Regular cardiac myocyte (primary cell): ENCODE results near the gene SYT3. TPM values are rescaled to one million over a fixed set of nuclear protein-coding genes. Genes with fewer than 3 reads are reported as not detected.

Source experiments
- total RNA-seq: library from RNA; depleted of rRNA; stranded (reverse); fragments of >200 nt; gene quantifications from 2 replicates; pipeline ENCODE4 v1.2.3, GENCODE V29; 2014

The SYT3 gene, protein sequence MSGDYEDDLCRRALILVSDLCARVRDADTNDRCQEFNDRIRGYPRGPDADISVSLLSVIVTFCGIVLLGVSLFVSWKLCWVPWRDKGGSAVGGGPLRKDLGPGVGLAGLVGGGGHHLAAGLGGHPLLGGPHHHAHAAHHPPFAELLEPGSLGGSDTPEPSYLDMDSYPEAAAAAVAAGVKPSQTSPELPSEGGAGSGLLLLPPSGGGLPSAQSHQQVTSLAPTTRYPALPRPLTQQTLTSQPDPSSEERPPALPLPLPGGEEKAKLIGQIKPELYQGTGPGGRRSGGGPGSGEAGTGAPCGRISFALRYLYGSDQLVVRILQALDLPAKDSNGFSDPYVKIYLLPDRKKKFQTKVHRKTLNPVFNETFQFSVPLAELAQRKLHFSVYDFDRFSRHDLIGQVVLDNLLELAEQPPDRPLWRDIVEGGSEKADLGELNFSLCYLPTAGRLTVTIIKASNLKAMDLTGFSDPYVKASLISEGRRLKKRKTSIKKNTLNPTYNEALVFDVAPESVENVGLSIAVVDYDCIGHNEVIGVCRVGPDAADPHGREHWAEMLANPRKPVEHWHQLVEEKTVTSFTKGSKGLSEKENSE
- total RNA-seq, result under 0.01 and 0.85 TPM in 2 replicates

GRCh38 chr19:50639121-50640112, at the start of gene SYT3:
Gene SYT3 (minus strand): TSS chr19:50639881. CDS start chr19:50637411, 2,470 bp downstream.

GRCh38 chr19:50649433-50650391, 10.0 kb upstream of the SYT3 start, which contains the start of gene C19orf81:
Gene C19orf81 (plus strand): TSS chr19:50649445. CDS start chr19:50649445, 0 bp downstream.

Other genes starting within 250 kb of the SYT3 start
- not detected in 2 replicates for gene SPIB, start 220.9 kb downstream of the SYT3 start, total RNA-seq
- gene MYBPC2, start 207.0 kb downstream of the SYT3 start, total RNA-seq, result not detected in 2 replicates
- gene EMC10, start 163.4 kb downstream of the SYT3 start, total RNA-seq, result 33.9 and 38.9 TPM in 2 replicates
- gene GARIN5A, start 163.0 kb downstream of the SYT3 start, total RNA-seq, result 0.28 TPM in 1 of 2 replicates, not detected in the other
- 16.6 and 37.2 TPM in 2 replicates for gene JOSD2, start 128.7 kb downstream of the SYT3 start, total RNA-seq
- gene ASPDH, start 126.0 kb downstream of the SYT3 start, total RNA-seq, result not detected in 2 replicates
- 0.38 and 0.85 TPM in 2 replicates for gene LRRC4B, start 71.4 kb downstream of the SYT3 start, total RNA-seq
- gene C19orf81, start 9.6 kb upstream of the SYT3 start, total RNA-seq, result not detected in 2 replicates
- gene SHANK1, start 79.9 kb upstream of the SYT3 start, total RNA-seq, result 2.9 and 7.6 TPM in 2 replicates
- gene CLEC11A, start 83.5 kb upstream of the SYT3 start, total RNA-seq, result 40.8 and 87.7 TPM in 2 replicates
- not detected in 2 replicates for gene GPR32, start 130.6 kb upstream of the SYT3 start, total RNA-seq
- not detected in 2 replicates for gene ACP4, start 150.5 kb upstream of the SYT3 start, total RNA-seq
- not detected in 2 replicates for gene KLK1, start 183.9 kb upstream of the SYT3 start, total RNA-seq
- gene KLK15, start 193.7 kb upstream of the SYT3 start, total RNA-seq, result not detected in 2 replicates
- gene KLK3, start 215.0 kb upstream of the SYT3 start, total RNA-seq, result not detected in 2 replicates
- gene KLK2, start 233.6 kb upstream of the SYT3 start, total RNA-seq, result not detected in 2 replicates